ENCODE results near the gene C19orf81. TPM values are rescaled to one million over a fixed set of nuclear protein-coding genes. Genes with fewer than 3 reads are reported as not detected.

Gene C19orf81
- total RNA-seq, 1 experiment from 2014 or later: 5.0 TPM

Other genes starting within 250 kb of the C19orf81 start
- gene SPIB, start 230.5 kb upstream of the C19orf81 start, total RNA-seq (2014; rRNA removed; shearing (Covaris generic)): 0.10 TPM in 2 replicates
- not detected in 2 replicates for gene MYBPC2, start 216.6 kb upstream of the C19orf81 start, total RNA-seq (2014; rRNA removed; shearing (Covaris generic))
- gene EMC10, start 172.9 kb upstream of the C19orf81 start, total RNA-seq (2014; rRNA removed; shearing (Covaris generic)): 94.2 and 144 TPM in 2 replicates
- gene GARIN5A, start 172.6 kb upstream of the C19orf81 start, total RNA-seq (2014; rRNA removed; shearing (Covaris generic)): 2.9 and 8.6 TPM in 2 replicates
- 28.7 and 60.6 TPM in 2 replicates for gene JOSD2, start 138.3 kb upstream of the C19orf81 start, total RNA-seq (2014; rRNA removed; shearing (Covaris generic))
- gene ASPDH, start 135.5 kb upstream of the C19orf81 start, total RNA-seq (2014; rRNA removed; shearing (Covaris generic)): not detected in 2 replicates
- 15.2 and 19.0 TPM in 2 replicates for gene LRRC4B, start 81.0 kb upstream of the C19orf81 start, total RNA-seq (2014; rRNA removed; shearing (Covaris generic))
- 1.9 and 4.5 TPM in 2 replicates for gene SYT3, start 9.6 kb upstream of the C19orf81 start, total RNA-seq (2014; rRNA removed; shearing (Covaris generic))
- 0.68 and 2.2 TPM in 2 replicates for gene SHANK1, start 70.4 kb downstream of the C19orf81 start, total RNA-seq (2014; rRNA removed; shearing (Covaris generic))
- gene CLEC11A, start 73.9 kb downstream of the C19orf81 start, total RNA-seq (2014; rRNA removed; shearing (Covaris generic)): 0.45 and 4.6 TPM in 2 replicates
- not detected in 2 replicates for gene GPR32, start 121.0 kb downstream of the C19orf81 start, total RNA-seq (2014; rRNA removed; shearing (Covaris generic))
- gene ACP4, start 141.0 kb downstream of the C19orf81 start, total RNA-seq (2014; rRNA removed; shearing (Covaris generic)): not detected in 2 replicates
- gene KLK1, start 174.3 kb downstream of the C19orf81 start, total RNA-seq (2014; rRNA removed; shearing (Covaris generic)): not detected in 2 replicates
- not detected in 2 replicates for gene KLK15, start 184.1 kb downstream of the C19orf81 start, total RNA-seq (2014; rRNA removed; shearing (Covaris generic))
- not detected in 2 replicates for gene KLK3, start 205.5 kb downstream of the C19orf81 start, total RNA-seq (2014; rRNA removed; shearing (Covaris generic))
- not detected in 2 replicates for gene KLK2, start 224.0 kb downstream of the C19orf81 start, total RNA-seq (2014; rRNA removed; shearing (Covaris generic))